ENCODE data around the gene TRIM63.

TRIM63 gene

GRCh38 chr1:26084091-26084561 lies 16.7 kb upstream of the TRIM63 start:
- no peak for DNase-seq

DNA sequence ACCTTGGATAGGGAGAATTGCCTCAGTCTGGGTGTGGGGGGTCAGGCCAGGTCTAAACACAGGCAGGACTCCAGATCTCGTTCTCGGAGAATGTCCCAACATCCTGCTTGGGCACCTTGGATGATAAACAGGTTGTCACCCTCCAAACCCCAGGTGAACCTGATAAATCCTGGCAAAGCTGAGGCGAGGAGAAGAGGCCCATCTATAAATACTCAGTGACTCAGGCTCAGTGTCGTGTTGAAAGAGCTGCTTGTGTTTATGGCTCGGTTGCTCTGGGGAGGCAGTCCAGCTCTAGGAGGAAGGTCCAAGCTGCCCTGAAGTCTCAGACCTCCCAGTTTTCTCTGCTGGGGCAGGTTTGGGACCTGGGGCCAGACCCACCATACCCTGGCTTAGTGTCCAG lies 15.8 kb upstream of the TRIM63 start:
- DNase-seq = no peak

- no peak for DNase-seq
Measured at GRCh38 chr1:26082020-26082350, 14.6 kb upstream of the TRIM63 start.

- DNase-seq = no peak
Measured at GRCh38 chr1:26081267-26082019, 14.0 kb upstream of the TRIM63 start.

DNA sequence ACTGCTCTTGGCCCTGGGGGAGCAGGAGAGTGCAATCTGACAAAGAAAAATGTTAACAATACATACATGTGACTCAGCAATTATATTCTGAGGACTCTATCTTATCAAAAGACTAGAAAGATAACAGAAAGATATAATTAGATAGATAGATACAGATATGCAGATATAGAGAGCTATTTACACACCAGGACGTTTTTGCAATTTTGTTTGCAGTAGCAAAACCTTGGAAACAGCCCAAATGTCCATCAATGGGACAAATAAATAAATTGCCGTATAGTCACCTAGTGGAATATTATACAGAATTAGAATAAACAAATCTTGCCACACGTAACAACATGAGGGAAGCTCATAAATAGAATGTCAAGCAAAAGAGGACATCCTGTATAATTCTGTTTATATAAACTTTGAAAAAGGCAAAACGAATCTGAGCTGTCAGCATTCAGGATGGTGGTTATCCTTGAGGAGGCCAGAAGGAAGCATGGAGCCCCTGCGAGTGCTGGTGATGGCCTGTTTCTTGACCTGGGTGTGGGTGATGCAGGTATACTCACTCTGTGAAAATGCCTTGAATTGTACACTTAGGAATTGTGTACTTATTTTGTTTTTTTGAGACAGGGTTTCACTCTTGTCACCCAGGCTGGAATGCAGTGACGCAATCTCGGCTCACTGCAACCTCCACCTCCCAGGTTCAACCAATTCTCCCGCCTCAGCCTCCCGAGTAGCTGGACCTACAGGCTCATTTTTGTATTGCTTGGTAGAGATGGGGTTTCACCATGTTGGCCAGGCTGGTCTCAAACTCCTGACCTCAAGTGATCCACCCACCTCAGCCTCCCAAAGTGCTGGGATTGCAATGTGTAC lies 12.8 kb upstream of the TRIM63 start:
- no peak for DNase-seq

GRCh38 chr1:26079178-26079563 lies 11.7 kb upstream of the TRIM63 start:
- DNase-seq = no peak

- no peak for DNase-seq
Measured at GRCh38 chr1:26078286-26079177, 11.1 kb upstream of the TRIM63 start.

GRCh38 chr1:26077524-26077923 lies 10.1 kb upstream of the TRIM63 start:
- no peak for DNase-seq

- no peak for DNase-seq
Measured at GRCh38 chr1:26075421-26076144, 8.2 kb upstream of the TRIM63 start.

GRCh38 chr1:26072305-26072704 lies 4.9 kb upstream of the TRIM63 start:
- DNase-seq = no peak

GRCh38 chr1:26070963-26071342 lies 3.5 kb upstream of the TRIM63 start:
- DNase-seq = no peak

GRCh38 chr1:26070296-26070962 lies 3.0 kb upstream of the TRIM63 start:
- no peak for DNase-seq

DNA sequence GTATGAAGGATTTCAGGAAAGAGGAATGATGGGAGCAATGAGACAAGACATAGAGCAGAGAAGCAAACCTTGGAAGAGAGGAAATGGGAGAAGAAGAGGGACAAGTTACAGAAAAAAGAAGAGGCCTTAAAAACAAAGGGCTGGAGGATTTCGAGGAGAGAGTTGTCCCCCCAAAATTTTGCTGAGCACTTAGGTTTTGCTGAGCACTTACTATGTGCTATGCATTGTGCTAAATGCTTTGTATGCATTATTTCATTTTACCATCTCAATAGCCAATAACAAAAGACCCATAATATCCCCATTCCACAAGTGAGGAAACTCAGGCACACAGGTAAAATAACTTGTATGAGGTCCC lies 2.5 kb upstream of the TRIM63 start:
- no peak for DNase-seq

GRCh38 chr1:26066857-26067256 lies 573 bp downstream of the TRIM63 start:
- no peak for DNase-seq

DNA sequence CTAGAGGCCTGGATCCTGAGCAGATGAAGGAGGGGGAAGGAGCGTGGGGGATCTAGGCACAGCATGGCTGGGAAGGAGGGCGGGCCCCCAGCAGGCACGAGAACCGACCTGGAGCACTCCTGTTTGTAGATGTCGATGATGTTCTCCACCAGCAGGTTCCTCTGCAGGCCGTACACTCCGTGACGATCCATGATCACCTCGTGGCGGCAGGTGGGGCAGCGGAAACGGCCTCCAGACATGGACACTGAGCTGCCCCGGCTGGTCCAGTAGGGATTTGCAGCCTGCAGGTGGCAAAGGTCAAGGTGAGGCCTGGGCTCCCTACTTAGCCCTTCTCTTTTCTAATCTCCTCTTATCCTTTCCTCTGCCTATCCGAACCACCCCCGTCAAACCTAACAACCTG lies 1.3 kb downstream of the TRIM63 start:
- no peak for DNase-seq

- DNase-seq = no peak
Measured at GRCh38 chr1:26064553-26064952, 2.9 kb downstream of the TRIM63 start.

- no peak for DNase-seq
Measured at GRCh38 chr1:26060832-26061574, 6.4 kb downstream of the TRIM63 start.

DNA sequence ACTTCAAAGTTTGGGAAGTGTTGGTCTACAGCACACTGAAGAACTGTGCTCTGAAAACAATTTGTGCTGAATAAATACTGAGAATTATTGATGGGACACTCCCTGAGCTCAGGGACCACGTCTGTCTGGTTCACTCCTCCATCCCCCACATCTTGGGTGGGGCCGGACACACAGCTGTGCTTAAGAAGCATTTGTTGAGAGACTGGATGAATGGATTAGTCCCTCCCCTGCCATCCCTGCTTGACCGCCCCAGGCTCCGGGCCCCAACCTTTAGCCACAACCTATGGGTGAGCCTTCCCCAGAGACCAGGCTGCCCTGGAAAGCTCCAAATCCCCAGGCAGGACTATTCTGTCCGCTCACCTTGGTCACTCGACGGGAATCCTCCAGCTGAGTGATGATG lies 7.5 kb downstream of the TRIM63 start:
- no peak for DNase-seq

DNA sequence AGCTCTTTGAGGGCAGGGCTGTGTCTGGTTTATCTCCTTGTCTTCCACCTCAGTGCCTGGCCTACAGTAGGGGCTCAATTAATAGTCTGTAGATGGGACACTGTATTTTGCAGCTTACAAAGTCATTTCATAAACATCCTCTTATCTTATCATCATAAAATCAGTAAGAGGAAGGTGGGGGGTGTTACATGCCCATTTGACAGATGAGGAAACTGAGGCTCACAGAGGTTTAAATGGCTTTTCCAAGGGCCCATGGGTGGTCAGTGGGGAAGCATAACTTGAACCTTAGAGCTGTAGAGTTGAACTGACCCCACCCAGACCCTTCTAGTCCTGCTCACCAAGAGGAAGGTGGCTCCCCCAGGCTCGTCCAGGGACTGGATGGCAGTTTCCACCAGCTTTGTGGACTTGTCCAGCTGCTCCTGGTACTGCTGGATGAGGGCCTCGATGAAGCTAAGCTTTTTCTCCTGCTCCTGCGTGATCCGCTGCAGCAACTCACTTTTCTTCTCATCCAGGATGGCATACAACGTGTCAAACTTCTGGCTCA lies 9.3 kb downstream of the TRIM63 start:
- DNase-seq = no peak

DNA sequence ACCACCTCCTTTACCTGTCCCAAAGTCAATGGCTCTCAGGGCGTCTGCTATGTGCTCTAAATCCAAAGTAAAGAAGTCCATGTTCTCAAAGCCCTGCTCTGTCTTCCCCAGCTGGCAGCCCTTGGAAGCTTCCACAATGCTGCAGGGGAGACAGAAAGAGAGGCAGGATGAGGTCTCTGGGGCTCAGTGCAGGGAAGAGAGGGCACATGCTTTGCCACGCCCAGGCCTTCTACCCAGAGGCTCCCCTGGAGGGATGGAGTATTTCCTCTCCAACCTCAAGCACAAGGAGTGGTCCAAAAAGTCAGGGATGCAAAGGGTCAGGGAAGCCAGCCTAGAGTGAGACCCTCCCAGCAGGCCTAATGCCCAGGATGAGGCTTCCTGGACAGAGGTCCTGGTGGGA lies 10.2 kb downstream of the TRIM63 start:
- no peak for DNase-seq

DNA sequence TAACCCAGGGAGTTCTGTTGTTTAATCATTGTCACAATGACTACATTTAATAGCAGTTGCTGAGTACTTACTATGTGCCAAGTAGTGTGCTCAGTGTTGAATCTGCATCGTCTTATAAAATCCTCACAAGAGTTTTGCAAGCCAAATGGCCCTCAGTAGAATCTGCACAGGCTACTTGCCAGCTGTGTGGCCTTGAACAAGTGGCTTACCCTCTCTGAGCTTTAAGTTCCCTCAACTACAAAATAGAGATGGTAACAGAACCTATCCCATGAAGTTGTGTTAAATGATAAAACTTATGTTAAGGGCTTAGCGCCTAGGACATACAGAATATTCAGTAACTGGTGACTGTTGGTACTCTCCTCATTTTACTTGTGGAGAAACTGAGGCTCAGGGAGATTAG lies 12.4 kb downstream of the TRIM63 start:
- no peak for DNase-seq

Data from COR-L47 (cell line).